ENCODE results near the gene ROCK2. TPM values are rescaled to one million over a fixed set of nuclear protein-coding genes. Genes with fewer than 3 reads are reported as not detected.

Gene ROCK2
- total and polyA plus RNA-seq, 2 of the 13 experiments (the other 11 are each of a cell fraction or from before 2014, with no cell fraction given) = 38.1 to 119 TPM

DNA sequence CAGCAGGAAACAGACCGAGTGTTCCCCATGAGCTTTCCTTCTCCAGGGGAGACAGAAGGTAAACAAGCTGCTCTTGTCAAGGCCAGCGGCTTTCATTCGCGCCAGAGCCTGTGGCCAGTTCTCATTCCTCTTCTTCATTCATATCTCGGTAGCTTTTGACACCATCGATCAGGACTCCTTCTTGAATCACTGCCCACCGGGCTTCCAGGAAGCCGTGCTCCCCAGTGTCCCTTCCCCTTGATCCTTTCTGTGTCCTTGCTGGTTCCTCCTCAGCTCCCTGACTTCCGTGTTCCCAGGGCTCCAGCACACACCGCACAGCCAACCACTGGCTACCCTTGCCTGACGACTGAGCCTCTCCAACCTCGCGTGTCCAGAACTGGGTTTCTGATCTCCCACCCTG is 175.1 kb downstream of the ROCK2 start:
- Histone ChIP-seq H3K36me3 (replicated peaks in 1 of 2; ENCODE audit: control insufficient read depth in 1 of 2, insufficient read depth in 2 of 2, low read length in 2 of 2) (no peaks in the 10 kb centered on the region), H3K4me2 (ENCODE audit: low read depth, low read length) (peak overlapping the region; percentile 98), H2AFZ (ENCODE audit: low read length) (peak overlapping the region; percentile 57), H3K4me1 (ENCODE audit: insufficient read depth, low read length) (peaks cover 20% of the 10 kb centered on the region), H3K27ac (ENCODE audit: extremely low read length, insufficient read depth, low read length) (no peak overlapping the region), H4K20me1 (ENCODE audit: insufficient read depth, low read length) (no peaks in the 10 kb centered on the region), H3K9ac (ENCODE audit: insufficient read depth, low read depth, low read length) (peak overlapping the region; percentile 66), H3K27me3 (ENCODE audit: control insufficient read depth in 1 of 2, insufficient read depth in 2 of 2, low read length in 2 of 2) (no peaks in the 10 kb centered on the region; a peak in 1 of 5 replicates), H3K9me3 (ENCODE audit: low read length) (no peaks in the 10 kb centered on the region), H3K4me3 (replicated peaks in 1 of 3; ENCODE audit: insufficient read depth in 1 of 3, low read depth in 2 of 3, low read length in 3 of 3) (peak overlapping the region; percentile 39 to 76 (median 53)), H3K79me2 (ENCODE audit: insufficient read depth, low read length) (no peaks in the 10 kb centered on the region)
- FAIRE-seq (no peak), ATAC-seq (peak; percentile 76), DNase-seq (ENCODE audit: low spot score) (peak; percentile 45)
- intact Hi-C loops (cut with micrococcal nuclease; ENCODE audit: unreplicated experiment) = no loop called here
- ChIA-PET POLR2A (interaction anchor here (0.5 to 1.2 kb wide), 3 partner anchors 10 to 295 kb away, joined by 3 to 5 read pairs (median 3); partner anchors contain the start of gene SLC66A3), CTCF (ENCODE audit: low intra/inter-chr PET ratio, low total read pairs) (no interaction called here)
- in situ Hi-C loops (cut with HindIII; ENCODE audit: extremely low pct_ligation_motif_present, low pct_unique_long_range_greater_than_20kb) = no loop called here
- no TSS peak for BruUV-seq (replicated peaks)
- 8% methylated on average over 13 of the region's 13 CpGs for WGBS (ENCODE audit: low lambda C conversion rate)
- peak in 1 of 2 experiments; percentile 49; a peak in 1 of 4 replicates for TF ChIP-seq POLR2A (IDR thresholded peaks at IDR 0.05; ENCODE audit: insufficient read depth in 1 of 2, low read depth in 2 of 2, low read length in 2 of 2)
- TF ChIP-seq ZNF138 (CRISPR knock-in tag; IDR thresholded peaks at IDR 0.05; ENCODE audit: low read depth) = no peak
- TF ChIP-seq RXRA (CRISPR knock-in tag; IDR thresholded peaks at IDR 0.05) = no peak
- TF ChIP-seq LCORL (IDR thresholded peaks at IDR 0.05) = no peak
- TF ChIP-seq LCORL (CRISPR knock-in tag; IDR thresholded peaks at IDR 0.05) = no peak
- no peak for TF ChIP-seq ZNF160 (CRISPR knock-in tag; IDR thresholded peaks at IDR 0.05)
- TF ChIP-seq CAMTA2 (CRISPR knock-in tag; IDR thresholded peaks at IDR 0.05; ENCODE audit: borderline replicate concordance) = no peak
- no peak for TF ChIP-seq SRSF1 (optimal IDR thresholded peaks at IDR 0.05; ENCODE audit: low read depth, low read length)
- peak; percentile 58; the same call in 1 of the 2 replicates for TF ChIP-seq SMAD3 (CRISPR knock-in tag; IDR thresholded peaks at IDR 0.05)
- peak; percentile 31; the same call in 1 of the 2 replicates for TF ChIP-seq NFYB (CRISPR knock-in tag; IDR thresholded peaks at IDR 0.05)
- 0 out of 2 replicates have a peak, but pooled peaks have one; percentile 29 for TF ChIP-seq ARNTL (CRISPR knock-in tag; IDR thresholded peaks at IDR 0.05)
- TF ChIP-seq FOXJ3 (CRISPR knock-in tag; IDR thresholded peaks at IDR 0.05; ENCODE audit: borderline replicate concordance) = peak; percentile 52; the same call in 1 of the 2 replicates
- peak; percentile 17 for TF ChIP-seq ZNF781 (CRISPR knock-in tag; IDR thresholded peaks at IDR 0.05; ENCODE audit: borderline replicate concordance, not compliant biosample characterization)
- no peak for TF ChIP-seq KLF9 (CRISPR knock-in tag; IDR thresholded peaks at IDR 0.05; ENCODE audit: low read depth)
- no peak for TF ChIP-seq FOXA1 (IDR thresholded peaks at IDR 0.05)
- TF ChIP-seq FOXA1 (CRISPR knock-in tag; IDR thresholded peaks at IDR 0.05) = peak; percentile 88
- TF ChIP-seq GABPA (IDR thresholded peaks at IDR 0.05; ENCODE audit: low read depth, low read length) = peak; percentile 50
- TF ChIP-seq GABPA (CRISPR knock-in tag; IDR thresholded peaks at IDR 0.05; ENCODE audit: low read depth) = peak; percentile 54; the same call in 1 of the 2 replicates
- TF ChIP-seq ZSCAN30 (CRISPR knock-in tag; IDR thresholded peaks at IDR 0.05) = no peak
- TF ChIP-seq, protein P1, sequence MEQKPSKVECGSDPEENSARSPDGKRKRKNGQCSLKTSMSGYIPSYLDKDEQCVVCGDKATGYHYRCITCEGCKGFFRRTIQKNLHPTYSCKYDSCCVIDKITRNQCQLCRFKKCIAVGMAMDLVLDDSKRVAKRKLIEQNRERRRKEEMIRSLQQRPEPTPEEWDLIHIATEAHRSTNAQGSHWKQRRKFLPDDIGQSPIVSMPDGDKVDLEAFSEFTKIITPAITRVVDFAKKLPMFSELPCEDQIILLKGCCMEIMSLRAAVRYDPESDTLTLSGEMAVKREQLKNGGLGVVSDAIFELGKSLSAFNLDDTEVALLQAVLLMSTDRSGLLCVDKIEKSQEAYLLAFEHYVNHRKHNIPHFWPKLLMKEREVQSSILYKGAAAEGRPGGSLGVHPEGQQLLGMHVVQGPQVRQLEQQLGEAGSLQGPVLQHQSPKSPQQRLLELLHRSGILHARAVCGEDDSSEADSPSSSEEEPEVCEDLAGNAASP (CRISPR knock-in tag; IDR thresholded peaks at IDR 0.05; ENCODE audit: borderline replicate concordance) = 0 out of 2 replicates have a peak, but pooled peaks have one; percentile 49
- TF ChIP-seq FOXK2 (IDR thresholded peaks at IDR 0.05) = peak; percentile 40; the same call in 1 of the 2 replicates
- peak; percentile 25; the same call in 1 of the 2 replicates for TF ChIP-seq ZNF556 (CRISPR knock-in tag; IDR thresholded peaks at IDR 0.05; ENCODE audit: borderline replicate concordance)
- TF ChIP-seq, protein P2, sequence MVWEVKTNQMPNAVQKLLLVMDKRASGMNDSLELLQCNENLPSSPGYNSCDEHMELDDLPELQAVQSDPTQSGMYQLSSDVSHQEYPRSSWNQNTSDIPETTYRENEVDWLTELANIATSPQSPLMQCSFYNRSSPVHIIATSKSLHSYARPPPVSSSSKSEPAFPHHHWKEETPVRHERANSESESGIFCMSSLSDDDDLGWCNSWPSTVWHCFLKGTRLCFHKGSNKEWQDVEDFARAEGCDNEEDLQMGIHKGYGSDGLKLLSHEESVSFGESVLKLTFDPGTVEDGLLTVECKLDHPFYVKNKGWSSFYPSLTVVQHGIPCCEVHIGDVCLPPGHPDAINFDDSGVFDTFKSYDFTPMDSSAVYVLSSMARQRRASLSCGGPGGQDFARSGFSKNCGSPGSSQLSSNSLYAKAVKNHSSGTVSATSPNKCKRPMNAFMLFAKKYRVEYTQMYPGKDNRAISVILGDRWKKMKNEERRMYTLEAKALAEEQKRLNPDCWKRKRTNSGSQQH (CRISPR knock-in tag; IDR thresholded peaks at IDR 0.05; ENCODE audit: low read depth) = 0 out of 2 replicates have a peak, but pooled peaks have one; percentile 41
- TF ChIP-seq TGIF2 (CRISPR knock-in tag; IDR thresholded peaks at IDR 0.05) = 0 out of 2 replicates have a peak, but pooled peaks have one; percentile 31
- peak; percentile 28; the same call in 1 of the 2 replicates for TF ChIP-seq MYC (CRISPR knock-in tag; IDR thresholded peaks at IDR 0.05; ENCODE audit: borderline replicate concordance)
- TF ChIP-seq ZNF431 (CRISPR knock-in tag; IDR thresholded peaks at IDR 0.05; ENCODE audit: borderline replicate concordance, low read depth) = no peak

Data from HepG2 (cell line).